Measurements from ENCODE around the gene UBE2E2. TPM values are rescaled to one million over a fixed set of nuclear protein-coding genes. Genes with fewer than 3 reads are reported as not detected.

UBE2E2 gene
- total and polyA plus RNA-seq, 4 donors, result 23.8 to 56.5 (median 32.9) TPM

- no peaks in the 10 kb centered on the region for H3K9me3 ChIP-seq (ENCODE audit: control insufficient read depth, low read length)
- DNase-seq, result no peak
- H3K27ac ChIP-seq (ENCODE audit: low read depth in 1 of 2, low read length in 2 of 2), result no peak overlapping the region
- H3K4me3 ChIP-seq (ENCODE audit: low read length in 2 of 2), result no peak overlapping the region
- no peaks in the 10 kb centered on the region for H3K36me3 ChIP-seq (ENCODE audit: control insufficient read depth in 1 of 2, insufficient read depth in 2 of 2, low read length in 1 of 2)
- no peak for ATAC-seq (ENCODE audit: low FRiP score)
- H3K4me1 ChIP-seq (ENCODE audit: control insufficient read depth in 1 of 2, insufficient read depth in 2 of 2, low read length in 2 of 2), result no peaks in the 10 kb centered on the region
- 94 to 96% methylated on average over 3 of the region's 3 CpGs for WGBS, 2 donors
- no peaks in the 10 kb centered on the region for H3K27me3 ChIP-seq (ENCODE audit: control insufficient read depth in 1 of 2, insufficient read depth in 2 of 2, low read length in 1 of 2)
- intact Hi-C loops (cut with DNase I), result no loop called here
Measured at GRCh38 chr3:23240171-23240785, 37.2 kb downstream of the UBE2E2 start.

GRCh38 chr3:23241256-23241655 is 38.1 kb downstream of the UBE2E2 start:
- DNase-seq, result no peak
- intact Hi-C loops (cut with DNase I), result no loop called here
- WGBS, 2 donors, result 95 to 99% methylated on average over 5 of the region's 5 CpGs
- Histone ChIP-seq H3K27ac (ENCODE audit: low read depth in 1 of 2, low read length in 2 of 2) (no peak overlapping the region), H3K4me1 (ENCODE audit: control insufficient read depth in 1 of 2, insufficient read depth in 2 of 2, low read length in 2 of 2) (no peaks in the 10 kb centered on the region), H3K27me3 (ENCODE audit: control insufficient read depth in 1 of 2, insufficient read depth in 2 of 2, low read length in 1 of 2) (no peaks in the 10 kb centered on the region), H3K36me3 (ENCODE audit: control insufficient read depth in 1 of 2, insufficient read depth in 2 of 2, low read length in 1 of 2) (no peaks in the 10 kb centered on the region), H3K9me3 (ENCODE audit: control insufficient read depth, low read length) (no peaks in the 10 kb centered on the region), H3K4me3 (ENCODE audit: low read length in 2 of 2) (no peak overlapping the region)
- ATAC-seq (ENCODE audit: low FRiP score), result no peak

GRCh38 chr3:23242106-23242505 is 39.0 kb downstream of the UBE2E2 start:
- no peak for ATAC-seq (ENCODE audit: low FRiP score)
- Histone ChIP-seq H3K36me3 (ENCODE audit: control insufficient read depth in 1 of 2, insufficient read depth in 2 of 2, low read length in 1 of 2) (no peaks in the 10 kb centered on the region), H3K27me3 (ENCODE audit: control insufficient read depth in 1 of 2, insufficient read depth in 2 of 2, low read length in 1 of 2) (no peaks in the 10 kb centered on the region), H3K9me3 (ENCODE audit: control insufficient read depth, low read length) (no peaks in the 10 kb centered on the region), H3K4me1 (ENCODE audit: control insufficient read depth in 1 of 2, insufficient read depth in 2 of 2, low read length in 2 of 2) (peaks cover 0 to 2% of the 10 kb centered on the region in 2 donors), H3K27ac (ENCODE audit: low read depth in 1 of 2, low read length in 2 of 2) (no peak overlapping the region), H3K4me3 (ENCODE audit: low read length in 2 of 2) (no peak overlapping the region)
- 94% methylated on average over 2 of the region's 2 CpGs for WGBS, 2 donors
- intact Hi-C loops (cut with DNase I), result no loop called here
- no peak for DNase-seq

DNA sequence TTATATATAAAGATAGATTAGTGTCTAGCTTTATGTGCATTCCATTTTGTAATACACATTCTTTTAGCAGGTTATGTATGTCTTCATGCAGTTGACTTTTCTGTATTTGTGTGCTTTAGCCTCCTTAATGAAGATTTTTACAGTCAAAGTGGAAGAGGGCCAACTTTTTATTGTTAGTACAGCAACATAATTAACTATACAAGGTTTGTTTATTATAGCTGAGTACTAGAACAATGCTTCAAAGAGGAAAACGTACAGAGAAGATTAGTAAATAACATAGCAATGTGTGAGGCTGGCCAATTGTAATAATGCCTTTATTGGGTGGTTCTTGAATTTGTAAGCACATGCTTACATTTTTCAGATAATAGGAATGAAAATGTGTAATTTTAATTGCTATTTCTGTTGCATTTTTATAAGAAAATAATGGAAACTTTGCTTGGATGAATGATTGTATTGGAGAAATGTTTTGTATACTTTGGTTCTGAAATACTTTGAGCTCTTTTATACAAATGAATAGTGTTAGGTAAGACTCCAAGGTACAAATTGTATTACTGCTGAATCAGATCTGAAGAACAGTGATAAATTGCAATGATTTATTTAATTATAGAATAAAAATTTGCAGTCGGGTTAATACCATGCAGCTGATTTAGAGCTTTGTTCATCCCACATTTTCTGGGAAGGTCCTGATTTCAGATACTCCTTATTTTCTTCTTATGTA is 41.4 kb downstream of the UBE2E2 start:
- H3K9me3 ChIP-seq (ENCODE audit: control insufficient read depth, low read length), result no peaks in the 10 kb centered on the region
- no peak overlapping the region for H3K4me3 ChIP-seq (ENCODE audit: low read length in 2 of 2)
- no peak for ATAC-seq (ENCODE audit: low FRiP score)
- no peak overlapping the region for H3K27ac ChIP-seq (ENCODE audit: low read depth in 1 of 2, low read length in 2 of 2)
- H3K36me3 ChIP-seq (ENCODE audit: control insufficient read depth in 1 of 2, insufficient read depth in 2 of 2, low read length in 1 of 2), result no peaks in the 10 kb centered on the region
- no peak for DNase-seq
- intact Hi-C loops (cut with DNase I), result no loop called here
- WGBS, 2 donors, result 48 to 55% methylated on average over 2 of the region's 2 CpGs
- peaks cover 0 to 2% of the 10 kb centered on the region in 2 donors for H3K4me1 ChIP-seq (ENCODE audit: control insufficient read depth in 1 of 2, insufficient read depth in 2 of 2, low read length in 2 of 2)
- H3K27me3 ChIP-seq (ENCODE audit: control insufficient read depth in 1 of 2, insufficient read depth in 2 of 2, low read length in 1 of 2), result no peaks in the 10 kb centered on the region

DNA sequence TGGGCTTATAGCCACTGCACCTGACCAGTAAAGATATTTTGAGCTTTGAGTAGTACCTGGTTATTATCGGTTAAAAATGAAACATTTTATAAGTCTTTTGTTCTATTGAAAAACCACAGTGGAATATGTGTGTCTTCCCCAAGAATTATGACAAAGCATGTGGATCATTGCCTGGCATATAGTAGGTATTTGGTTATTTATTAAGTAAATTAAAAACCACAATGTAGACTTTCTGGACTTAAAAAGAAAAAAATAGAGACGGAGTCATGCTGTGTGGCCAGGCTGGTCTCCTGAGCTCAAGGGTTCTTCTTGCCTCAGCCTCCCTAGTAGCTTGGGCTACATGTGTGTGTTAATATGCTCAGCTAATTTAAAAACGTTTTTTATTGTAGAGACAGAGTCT is 43.5 kb downstream of the UBE2E2 start:
- H3K4me1 ChIP-seq (ENCODE audit: control insufficient read depth in 1 of 2, insufficient read depth in 2 of 2, low read length in 2 of 2), result peaks cover 0 to 2% of the 10 kb centered on the region in 2 donors
- H3K4me3 ChIP-seq (ENCODE audit: low read length in 2 of 2), result no peak overlapping the region
- H3K27me3 ChIP-seq (ENCODE audit: control insufficient read depth in 1 of 2, insufficient read depth in 2 of 2, low read length in 1 of 2), result no peaks in the 10 kb centered on the region
- intact Hi-C loops (cut with DNase I), result no loop called here
- H3K27ac ChIP-seq (ENCODE audit: low read depth in 1 of 2, low read length in 2 of 2), result no peak overlapping the region
- H3K36me3 ChIP-seq (ENCODE audit: control insufficient read depth in 1 of 2, insufficient read depth in 2 of 2, low read length in 1 of 2), result no peaks in the 10 kb centered on the region
- H3K9me3 ChIP-seq (ENCODE audit: control insufficient read depth, low read length), result no peaks in the 10 kb centered on the region
- ATAC-seq (ENCODE audit: low FRiP score) (no peak), DNase-seq (no peak)
- 82 to 89% methylated on average over 3 of the region's 3 CpGs for WGBS, 2 donors

GRCh38 chr3:23248594-23249131 is 45.5 kb downstream of the UBE2E2 start:
- Histone ChIP-seq H3K4me1 (ENCODE audit: control insufficient read depth in 1 of 2, insufficient read depth in 2 of 2, low read length in 2 of 2) (peaks cover 0 to 2% of the 10 kb centered on the region in 2 donors), H3K36me3 (ENCODE audit: control insufficient read depth in 1 of 2, insufficient read depth in 2 of 2, low read length in 1 of 2) (no peaks in the 10 kb centered on the region), H3K4me3 (ENCODE audit: low read length in 2 of 2) (no peak overlapping the region), H3K27me3 (ENCODE audit: control insufficient read depth in 1 of 2, insufficient read depth in 2 of 2, low read length in 1 of 2) (no peaks in the 10 kb centered on the region), H3K27ac (ENCODE audit: low read depth in 1 of 2, low read length in 2 of 2) (no peak overlapping the region), H3K9me3 (ENCODE audit: control insufficient read depth, low read length) (no peaks in the 10 kb centered on the region)
- DNase-seq, result no peak
- ATAC-seq (ENCODE audit: low FRiP score), result no peak
- WGBS, 2 donors, result 86 to 88% methylated on average over 6 of the region's 6 CpGs
- intact Hi-C loops (cut with DNase I), result no loop called here

- Histone ChIP-seq H3K9me3 (ENCODE audit: control insufficient read depth, low read length) (no peaks in the 10 kb centered on the region), H3K36me3 (ENCODE audit: control insufficient read depth in 1 of 2, insufficient read depth in 2 of 2, low read length in 1 of 2) (no peaks in the 10 kb centered on the region), H3K4me3 (ENCODE audit: low read length in 2 of 2) (no peak overlapping the region), H3K27ac (ENCODE audit: low read depth in 1 of 2, low read length in 2 of 2) (no peak overlapping the region), H3K4me1 (ENCODE audit: control insufficient read depth in 1 of 2, insufficient read depth in 2 of 2, low read length in 2 of 2) (peaks cover 0 to 2% of the 10 kb centered on the region in 2 donors), H3K27me3 (ENCODE audit: control insufficient read depth in 1 of 2, insufficient read depth in 2 of 2, low read length in 1 of 2) (no peaks in the 10 kb centered on the region)
- WGBS, 2 donors, result 90 to 100% methylated on average over 1 of the region's 1 CpG
- no peak for ATAC-seq (ENCODE audit: low FRiP score)
- intact Hi-C loops (cut with DNase I), result no loop called here
- DNase-seq, result no peak
Measured at GRCh38 chr3:23249961-23250360, 46.8 kb downstream of the UBE2E2 start.

- ATAC-seq (ENCODE audit: low FRiP score), result no peak
- Histone ChIP-seq H3K4me3 (ENCODE audit: low read length in 2 of 2) (no peak overlapping the region), H3K9me3 (ENCODE audit: control insufficient read depth, low read length) (no peaks in the 10 kb centered on the region), H3K36me3 (ENCODE audit: control insufficient read depth in 1 of 2, insufficient read depth in 2 of 2, low read length in 1 of 2) (no peaks in the 10 kb centered on the region), H3K4me1 (ENCODE audit: control insufficient read depth in 1 of 2, insufficient read depth in 2 of 2, low read length in 2 of 2) (peaks cover 2 to 3% of the 10 kb centered on the region in 2 donors), H3K27ac (ENCODE audit: low read depth in 1 of 2, low read length in 2 of 2) (no peak overlapping the region), H3K27me3 (ENCODE audit: control insufficient read depth in 1 of 2, insufficient read depth in 2 of 2, low read length in 1 of 2) (no peaks in the 10 kb centered on the region)
- no peak for DNase-seq
- intact Hi-C loops (cut with DNase I), result no loop called here
- WGBS, 2 donors, result 83 to 93% methylated on average over 1 of the region's 1 CpG
Measured at GRCh38 chr3:23252122-23252521, 49.0 kb downstream of the UBE2E2 start.

- no peak for ATAC-seq (ENCODE audit: low FRiP score)
Measured at GRCh38 chr3:23253214-23253613, 50.1 kb downstream of the UBE2E2 start.

More at GRCh38 chr3:23253214-23253613, 50.1 kb downstream of the UBE2E2 start:
- Histone ChIP-seq H3K27me3 (ENCODE audit: control insufficient read depth in 1 of 2, insufficient read depth in 2 of 2, low read length in 1 of 2) (no peaks in the 10 kb centered on the region), H3K4me3 (ENCODE audit: low read length in 2 of 2) (no peak overlapping the region), H3K4me1 (ENCODE audit: control insufficient read depth in 1 of 2, insufficient read depth in 2 of 2, low read length in 2 of 2) (peaks cover 2 to 3% of the 10 kb centered on the region in 2 donors), H3K9me3 (ENCODE audit: control insufficient read depth, low read length) (no peaks in the 10 kb centered on the region), H3K36me3 (ENCODE audit: control insufficient read depth in 1 of 2, insufficient read depth in 2 of 2, low read length in 1 of 2) (no peaks in the 10 kb centered on the region), H3K27ac (ENCODE audit: low read depth in 1 of 2, low read length in 2 of 2) (no peak overlapping the region)
- intact Hi-C loops (cut with DNase I), result no loop called here
- DNase-seq, result no peak
